ENCODE data around the gene TTC39C. TPM values are rescaled to one million over a fixed set of nuclear protein-coding genes. Genes with fewer than 3 reads are reported as not detected.

Gene TTC39C
- total RNA-seq, 3 donors from 2014 or later: 8.1 to 14.6 (median 13.2) TPM

DNA sequence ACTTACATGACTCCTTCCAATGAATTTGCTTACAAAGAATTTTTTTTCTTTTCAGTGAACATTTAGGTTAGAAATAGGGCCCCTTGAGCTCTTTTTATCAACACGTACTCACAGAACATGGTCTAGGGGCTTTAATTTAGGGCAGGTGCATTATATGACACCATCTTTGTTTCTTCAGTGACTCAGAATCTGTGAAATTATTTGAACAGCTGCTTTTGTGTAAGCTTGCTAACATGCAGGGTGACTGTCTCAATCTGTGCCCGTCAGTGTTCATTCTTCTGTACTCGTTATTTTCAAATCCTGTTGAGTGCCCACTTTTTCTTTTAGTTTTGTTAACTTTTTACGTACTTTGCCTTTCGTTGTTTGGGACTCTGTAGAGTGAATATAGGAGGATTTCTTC lies 71.5 kb downstream of the TTC39C start:
- DNase-seq: no peak
- intact Hi-C loops (cut with DNase I, micrococcal nuclease): no loop called here

DNA sequence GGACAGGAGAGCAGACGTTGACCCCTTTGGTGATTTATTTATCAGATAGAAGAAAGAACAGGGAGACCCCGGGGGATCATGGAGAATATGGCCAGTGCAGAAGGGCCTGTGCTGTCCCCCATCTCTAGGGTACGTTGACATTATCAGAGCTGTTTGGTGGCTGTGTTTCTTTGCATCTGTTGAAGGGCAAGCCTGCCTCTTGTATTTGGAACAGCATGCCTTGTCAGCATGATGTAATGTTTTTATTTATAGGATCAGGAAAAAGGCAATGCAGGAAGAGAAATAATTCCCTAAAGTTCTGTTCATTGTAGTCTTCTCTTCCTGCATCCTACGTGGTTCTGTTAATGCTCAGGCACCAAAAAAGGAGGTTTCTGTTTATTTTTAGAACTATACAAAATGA lies 74.5 kb downstream of the TTC39C start:
- intact Hi-C loops (cut with DNase I, micrococcal nuclease): no loop called here
- no peak for ATAC-seq
- H3K4me3 ChIP-seq: no peak overlapping the region
- TF ChIP-seq, protein P1, sequence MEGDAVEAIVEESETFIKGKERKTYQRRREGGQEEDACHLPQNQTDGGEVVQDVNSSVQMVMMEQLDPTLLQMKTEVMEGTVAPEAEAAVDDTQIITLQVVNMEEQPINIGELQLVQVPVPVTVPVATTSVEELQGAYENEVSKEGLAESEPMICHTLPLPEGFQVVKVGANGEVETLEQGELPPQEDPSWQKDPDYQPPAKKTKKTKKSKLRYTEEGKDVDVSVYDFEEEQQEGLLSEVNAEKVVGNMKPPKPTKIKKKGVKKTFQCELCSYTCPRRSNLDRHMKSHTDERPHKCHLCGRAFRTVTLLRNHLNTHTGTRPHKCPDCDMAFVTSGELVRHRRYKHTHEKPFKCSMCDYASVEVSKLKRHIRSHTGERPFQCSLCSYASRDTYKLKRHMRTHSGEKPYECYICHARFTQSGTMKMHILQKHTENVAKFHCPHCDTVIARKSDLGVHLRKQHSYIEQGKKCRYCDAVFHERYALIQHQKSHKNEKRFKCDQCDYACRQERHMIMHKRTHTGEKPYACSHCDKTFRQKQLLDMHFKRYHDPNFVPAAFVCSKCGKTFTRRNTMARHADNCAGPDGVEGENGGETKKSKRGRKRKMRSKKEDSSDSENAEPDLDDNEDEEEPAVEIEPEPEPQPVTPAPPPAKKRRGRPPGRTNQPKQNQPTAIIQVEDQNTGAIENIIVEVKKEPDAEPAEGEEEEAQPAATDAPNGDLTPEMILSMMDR (IDR thresholded peaks at IDR 0.05): no peak
- H3K4me1 ChIP-seq (ENCODE audit: low read depth): no peaks in the 10 kb centered on the region
- H3K9me3 ChIP-seq: no peaks in the 10 kb centered on the region
- H3K36me3 ChIP-seq (ENCODE audit: low read depth): no peaks in the 10 kb centered on the region
- DNase-seq: no peak

More for the DNA sequence above, 71.5 kb downstream of the TTC39C start:
- H3K9me3 ChIP-seq: no peaks in the 10 kb centered on the region
- peak; percentile 39 for ATAC-seq
- no peak overlapping the region for H3K4me3 ChIP-seq
- H3K4me1 ChIP-seq (ENCODE audit: low read depth): no peaks in the 10 kb centered on the region
- TF ChIP-seq, protein P1 (IDR thresholded peaks at IDR 0.05): no peak
- no peaks in the 10 kb centered on the region for H3K36me3 ChIP-seq (ENCODE audit: low read depth)

DNA sequence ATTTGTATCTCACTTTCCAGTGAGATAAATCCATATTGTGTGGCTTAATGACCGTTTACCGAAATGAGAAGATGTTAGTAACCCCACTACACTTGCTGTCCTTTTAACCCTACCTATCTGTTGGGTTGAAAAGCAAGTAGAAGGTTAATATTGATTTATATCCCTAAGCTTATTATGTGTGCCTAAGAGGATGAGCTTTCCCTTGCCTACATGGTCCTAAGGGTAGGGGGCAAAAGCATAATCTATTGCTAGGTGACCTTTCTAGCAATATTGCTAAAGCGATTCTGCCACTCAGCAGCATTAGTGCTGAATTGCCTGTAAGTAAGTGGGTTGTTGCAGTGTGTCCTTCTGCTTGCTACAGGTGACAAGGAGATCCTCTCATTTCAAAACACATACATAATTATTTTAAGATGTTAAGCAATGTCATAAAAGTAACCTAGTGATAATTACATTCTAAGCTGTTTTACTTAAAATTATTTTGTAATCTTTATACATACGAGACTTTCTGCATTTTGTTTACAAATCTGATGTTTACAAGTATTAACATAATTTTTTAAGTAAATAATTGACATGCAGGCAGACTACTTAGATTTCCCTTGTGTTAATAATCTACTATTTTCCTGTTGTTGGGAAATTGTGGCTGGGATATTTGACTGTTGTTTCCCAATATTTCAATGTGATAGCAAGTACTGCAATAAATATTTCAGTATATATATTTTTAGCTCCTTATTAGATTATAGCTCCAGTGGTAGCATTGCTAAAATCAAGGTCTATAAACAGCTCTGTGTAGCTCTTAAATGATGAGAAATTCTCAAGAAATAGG lies 75.2 kb downstream of the TTC39C start:
- TF ChIP-seq, protein P1 (IDR thresholded peaks at IDR 0.05): no peak
- no peaks in the 10 kb centered on the region for H3K4me1 ChIP-seq (ENCODE audit: low read depth)
- H3K36me3 ChIP-seq (ENCODE audit: low read depth): no peaks in the 10 kb centered on the region
- no peak for ATAC-seq
- no peak overlapping the region for H3K4me3 ChIP-seq
- intact Hi-C loops (cut with DNase I, micrococcal nuclease): no loop called here
- no peaks in the 10 kb centered on the region for H3K9me3 ChIP-seq
- DNase-seq: no peak

DNA sequence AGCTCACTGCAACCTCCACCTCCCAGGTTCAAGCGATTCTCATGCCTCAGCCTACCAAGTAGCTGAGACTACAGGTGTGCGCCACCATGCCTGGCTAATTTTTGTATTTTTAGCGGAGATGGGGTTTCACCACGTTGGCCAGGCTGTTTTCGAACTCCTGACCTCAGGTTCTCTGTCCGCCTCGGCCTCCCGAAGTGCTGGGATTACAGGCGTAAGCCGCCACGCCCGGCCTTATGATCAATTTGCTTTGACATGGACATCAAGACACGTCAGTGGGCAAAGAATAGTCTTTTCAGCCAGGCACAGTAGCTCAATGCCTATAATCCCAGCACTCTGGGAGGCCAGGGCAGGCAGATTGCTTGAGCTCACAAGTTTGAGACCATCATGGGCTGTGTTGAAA lies 76.3 kb downstream of the TTC39C start:
- no peaks in the 10 kb centered on the region for H3K4me1 ChIP-seq (ENCODE audit: low read depth)
- intact Hi-C loops (cut with DNase I, micrococcal nuclease): no loop called here
- TF ChIP-seq, protein P1 (IDR thresholded peaks at IDR 0.05): no peak
- DNase-seq (no peak), ATAC-seq (no peak)
- no peaks in the 10 kb centered on the region for H3K36me3 ChIP-seq (ENCODE audit: low read depth)
- no peaks in the 10 kb centered on the region for H3K9me3 ChIP-seq
- H3K4me3 ChIP-seq: no peak overlapping the region

DNA sequence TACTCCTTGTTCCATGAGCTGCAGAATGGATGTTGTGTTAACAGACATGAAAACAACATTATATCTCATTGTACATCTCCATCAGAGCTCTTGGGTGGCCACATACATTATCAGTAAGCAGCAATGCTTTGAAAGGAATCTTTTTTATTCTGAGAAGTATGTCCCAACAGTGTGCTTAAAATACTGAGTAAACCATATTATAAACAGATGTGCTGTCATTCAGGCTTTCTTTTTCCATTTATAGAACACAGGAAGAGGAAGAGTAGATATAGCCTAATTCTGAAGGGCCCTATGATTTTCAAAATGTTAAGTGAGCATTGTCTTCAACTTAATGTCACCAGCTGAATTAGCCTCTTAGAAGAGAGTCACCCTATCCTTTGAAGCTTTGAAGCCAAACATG lies 80.0 kb downstream of the TTC39C start:
- TF ChIP-seq, protein P1 (IDR thresholded peaks at IDR 0.05): no peak
- ATAC-seq: no peak
- Histone ChIP-seq H3K9me3 (peaks cover 11% of the 10 kb centered on the region), H3K36me3 (ENCODE audit: low read depth) (no peaks in the 10 kb centered on the region), H3K4me3 (no peak overlapping the region), H3K4me1 (ENCODE audit: low read depth) (no peaks in the 10 kb centered on the region)
- intact Hi-C loops (cut with DNase I, micrococcal nuclease): no loop called here
- no peak for DNase-seq

Measured in mucosa of descending colon (tissue), 3 donors.